ENCODE results near the gene TMEM61.

The TMEM61 gene

DNA sequence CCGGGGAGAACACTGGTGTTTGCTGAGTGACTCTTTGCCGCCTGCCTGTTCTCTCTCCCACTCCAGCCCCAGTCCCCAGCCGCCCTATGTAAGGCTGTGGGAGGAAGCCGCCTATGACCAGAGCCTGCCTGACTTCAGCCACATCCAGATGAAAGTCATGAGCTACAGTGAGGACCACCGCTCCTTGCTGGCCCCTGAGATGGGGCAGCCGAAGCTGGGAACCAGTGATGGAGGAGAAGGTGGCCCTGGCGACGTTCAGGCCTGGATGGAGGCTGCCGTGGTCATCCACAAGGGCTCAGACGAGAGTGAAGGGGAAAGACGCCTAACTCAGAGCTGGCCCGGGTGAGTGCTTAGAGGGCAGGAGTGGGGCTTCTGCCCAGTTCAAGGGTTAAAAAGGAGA, 26.5 kb downstream of the TMEM61 start:
- no peak overlapping the region for H3K4me3 ChIP-seq (ENCODE audit: low read length)
- TF ChIP-seq, protein P1, sequence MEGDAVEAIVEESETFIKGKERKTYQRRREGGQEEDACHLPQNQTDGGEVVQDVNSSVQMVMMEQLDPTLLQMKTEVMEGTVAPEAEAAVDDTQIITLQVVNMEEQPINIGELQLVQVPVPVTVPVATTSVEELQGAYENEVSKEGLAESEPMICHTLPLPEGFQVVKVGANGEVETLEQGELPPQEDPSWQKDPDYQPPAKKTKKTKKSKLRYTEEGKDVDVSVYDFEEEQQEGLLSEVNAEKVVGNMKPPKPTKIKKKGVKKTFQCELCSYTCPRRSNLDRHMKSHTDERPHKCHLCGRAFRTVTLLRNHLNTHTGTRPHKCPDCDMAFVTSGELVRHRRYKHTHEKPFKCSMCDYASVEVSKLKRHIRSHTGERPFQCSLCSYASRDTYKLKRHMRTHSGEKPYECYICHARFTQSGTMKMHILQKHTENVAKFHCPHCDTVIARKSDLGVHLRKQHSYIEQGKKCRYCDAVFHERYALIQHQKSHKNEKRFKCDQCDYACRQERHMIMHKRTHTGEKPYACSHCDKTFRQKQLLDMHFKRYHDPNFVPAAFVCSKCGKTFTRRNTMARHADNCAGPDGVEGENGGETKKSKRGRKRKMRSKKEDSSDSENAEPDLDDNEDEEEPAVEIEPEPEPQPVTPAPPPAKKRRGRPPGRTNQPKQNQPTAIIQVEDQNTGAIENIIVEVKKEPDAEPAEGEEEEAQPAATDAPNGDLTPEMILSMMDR (IDR thresholded peaks at IDR 0.05; ENCODE audit: insufficient read depth, low read depth, low read length, missing control alignments): no peak
- no peak for DNase-seq (ENCODE audit: low read depth)

DNA sequence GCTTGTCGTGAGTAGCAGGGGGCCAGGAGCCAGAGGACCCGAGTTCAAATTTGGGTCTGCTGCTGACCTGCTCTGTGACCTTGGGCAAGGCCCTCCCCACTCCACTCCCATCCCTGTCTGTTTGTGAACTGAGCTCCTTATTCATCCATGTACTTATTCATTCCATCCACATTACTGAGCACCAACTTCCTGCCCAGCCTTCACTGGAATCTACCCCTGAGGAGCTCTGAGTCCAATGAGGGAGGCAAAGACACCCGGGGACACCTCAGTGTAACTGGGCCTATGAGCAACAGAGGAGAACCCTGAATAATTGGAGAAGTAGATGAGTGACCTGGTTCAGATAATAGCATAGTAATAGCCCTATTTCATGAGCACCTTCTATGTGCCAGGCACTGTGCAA, 27.2 kb downstream of the TMEM61 start:
- TF ChIP-seq, protein P1 (IDR thresholded peaks at IDR 0.05; ENCODE audit: insufficient read depth, low read depth, low read length, missing control alignments): no peak
- peak; percentile 85 for DNase-seq (ENCODE audit: low read depth)
- H3K4me3 ChIP-seq (ENCODE audit: low read length): no peak overlapping the region

DNA sequence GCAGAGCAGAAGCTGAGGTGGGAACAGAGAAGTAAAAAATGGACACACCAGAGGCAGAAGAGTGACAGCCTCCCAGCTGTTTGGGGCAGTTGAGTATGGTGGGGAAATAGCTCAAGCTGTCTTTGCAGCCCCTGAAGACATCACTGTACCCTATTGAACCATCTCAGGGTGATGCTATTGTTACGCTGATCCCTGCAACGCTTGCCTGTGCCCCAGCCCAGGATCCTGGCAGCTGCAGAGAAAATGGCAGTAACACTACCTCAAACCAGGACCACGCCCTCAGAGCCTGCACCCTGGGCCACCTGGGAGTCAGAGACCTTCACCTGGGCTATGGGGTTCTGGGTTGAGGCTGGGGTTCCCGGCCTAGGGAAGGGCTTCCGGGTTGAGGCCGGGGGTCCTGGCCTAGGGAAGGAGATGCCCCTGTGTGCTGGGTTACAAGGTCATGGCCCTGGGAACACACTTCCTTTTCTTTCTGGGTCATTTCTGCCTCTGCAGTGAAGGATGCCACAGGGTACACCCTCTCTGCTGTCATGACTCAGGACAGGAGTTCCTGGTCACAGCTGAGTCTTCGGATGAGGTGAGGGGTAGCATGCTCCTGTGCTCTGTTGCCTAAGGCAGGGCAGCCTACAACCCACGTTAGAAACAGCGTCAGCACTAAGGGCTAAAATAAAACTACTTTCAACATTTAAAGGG, 29.9 kb downstream of the TMEM61 start:
- TF ChIP-seq, protein P1 (IDR thresholded peaks at IDR 0.05; ENCODE audit: insufficient read depth, low read depth, low read length, missing control alignments): no peak
- no peak for DNase-seq (ENCODE audit: low read depth)
- no peak overlapping the region for H3K4me3 ChIP-seq (ENCODE audit: low read length)

DNA sequence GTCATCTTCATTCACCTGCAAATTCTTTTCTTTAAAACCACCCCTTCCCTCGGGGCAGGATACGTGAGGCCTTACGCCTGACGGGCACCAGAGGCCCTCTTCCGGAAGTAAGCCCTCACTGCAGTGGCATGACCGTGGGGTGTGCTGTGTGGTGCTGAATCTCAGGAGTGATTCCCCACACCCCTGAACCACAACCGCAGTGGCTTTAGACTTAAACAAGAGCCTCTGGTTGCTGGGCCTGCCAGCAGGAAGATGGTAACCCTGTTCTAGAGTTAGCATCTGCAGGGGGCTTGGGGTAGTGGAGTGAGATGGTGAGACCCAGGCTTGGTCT, 30.4 kb downstream of the TMEM61 start:
- DNase-seq (ENCODE audit: low read depth): no peak
- TF ChIP-seq, protein P1 (IDR thresholded peaks at IDR 0.05; ENCODE audit: insufficient read depth, low read depth, low read length, missing control alignments): no peak
- no peak overlapping the region for H3K4me3 ChIP-seq (ENCODE audit: low read length)

DNA sequence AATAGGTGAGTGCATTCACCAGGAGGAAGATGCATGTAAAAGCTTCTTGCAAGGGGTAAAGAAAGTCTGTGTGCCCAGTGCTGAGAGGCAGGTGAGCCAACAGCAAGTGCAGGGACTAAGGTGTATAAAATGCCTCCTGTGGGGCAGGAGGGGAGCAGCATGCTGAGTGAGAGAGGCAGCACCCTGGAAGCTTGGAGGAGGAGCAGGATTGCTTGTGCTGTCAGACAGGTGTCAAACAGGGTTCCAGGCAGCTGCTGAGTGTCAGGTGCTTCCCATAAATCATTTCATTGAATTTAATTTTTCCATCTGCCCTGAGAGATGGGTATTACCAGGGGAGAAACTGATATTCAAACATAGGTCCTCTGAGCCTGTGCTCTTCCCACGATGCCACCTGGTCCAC, 32.2 kb downstream of the TMEM61 start:
- no peak for DNase-seq (ENCODE audit: low read depth)
- no peak overlapping the region for H3K4me3 ChIP-seq (ENCODE audit: low read length)
- TF ChIP-seq, protein P1 (IDR thresholded peaks at IDR 0.05; ENCODE audit: insufficient read depth, low read depth, low read length, missing control alignments): no peak

DNA sequence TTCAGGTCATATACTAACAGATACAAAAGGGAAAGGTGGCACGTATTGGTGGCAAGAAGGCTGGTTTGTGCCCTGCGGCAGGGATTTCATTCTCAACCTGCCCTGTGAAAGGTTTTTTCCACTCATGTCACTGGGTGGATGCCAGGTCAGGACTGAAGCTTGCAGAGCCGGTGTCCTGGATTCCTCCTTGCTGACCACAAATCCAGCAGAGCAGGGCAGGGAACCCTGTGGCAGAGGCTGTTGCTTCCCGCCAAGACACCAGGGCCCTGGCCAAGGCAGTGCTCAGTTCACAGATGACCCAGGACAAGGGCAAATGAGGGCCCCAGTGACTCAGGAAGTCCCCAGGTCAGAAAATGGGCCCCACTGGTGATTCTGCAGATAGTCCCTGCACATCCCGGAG, 34.7 kb downstream of the TMEM61 start:
- no peak overlapping the region for H3K4me3 ChIP-seq (ENCODE audit: low read length)
- no peak for DNase-seq (ENCODE audit: low read depth)
- TF ChIP-seq, protein P1 (IDR thresholded peaks at IDR 0.05; ENCODE audit: insufficient read depth, low read depth, low read length, missing control alignments): no peak

All from epithelial cell of esophagus (primary cell).